ENCODE data around the gene SUMO3.

The SUMO3 gene

DNA sequence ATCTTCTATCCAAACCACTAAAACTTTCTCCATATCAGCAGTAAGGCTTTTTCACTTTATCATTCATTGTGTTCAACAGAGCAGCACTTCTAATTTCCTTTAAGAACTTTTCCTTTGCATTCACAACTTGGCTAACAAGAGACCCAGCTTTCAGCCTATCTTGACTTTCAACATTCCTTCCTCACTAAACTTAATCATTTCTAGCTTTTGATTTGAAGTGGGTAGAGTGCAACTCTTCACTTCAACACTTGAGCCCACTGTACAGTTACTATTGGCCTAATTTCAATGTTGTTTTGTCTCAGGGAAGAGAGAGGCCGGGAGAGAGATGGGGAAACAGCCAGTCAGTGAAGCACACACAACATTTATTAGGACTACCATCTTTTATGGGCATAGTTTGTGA lies 18.2 kb downstream of the SUMO3 start:
- no peak for DNase-seq (ENCODE audit: low read depth in 1 of 2, low spot score in 1 of 2)
- TF ChIP-seq GABPA (IDR thresholded peaks at IDR 0.05; ENCODE audit: low read depth): no peak
- TF ChIP-seq, protein P1, sequence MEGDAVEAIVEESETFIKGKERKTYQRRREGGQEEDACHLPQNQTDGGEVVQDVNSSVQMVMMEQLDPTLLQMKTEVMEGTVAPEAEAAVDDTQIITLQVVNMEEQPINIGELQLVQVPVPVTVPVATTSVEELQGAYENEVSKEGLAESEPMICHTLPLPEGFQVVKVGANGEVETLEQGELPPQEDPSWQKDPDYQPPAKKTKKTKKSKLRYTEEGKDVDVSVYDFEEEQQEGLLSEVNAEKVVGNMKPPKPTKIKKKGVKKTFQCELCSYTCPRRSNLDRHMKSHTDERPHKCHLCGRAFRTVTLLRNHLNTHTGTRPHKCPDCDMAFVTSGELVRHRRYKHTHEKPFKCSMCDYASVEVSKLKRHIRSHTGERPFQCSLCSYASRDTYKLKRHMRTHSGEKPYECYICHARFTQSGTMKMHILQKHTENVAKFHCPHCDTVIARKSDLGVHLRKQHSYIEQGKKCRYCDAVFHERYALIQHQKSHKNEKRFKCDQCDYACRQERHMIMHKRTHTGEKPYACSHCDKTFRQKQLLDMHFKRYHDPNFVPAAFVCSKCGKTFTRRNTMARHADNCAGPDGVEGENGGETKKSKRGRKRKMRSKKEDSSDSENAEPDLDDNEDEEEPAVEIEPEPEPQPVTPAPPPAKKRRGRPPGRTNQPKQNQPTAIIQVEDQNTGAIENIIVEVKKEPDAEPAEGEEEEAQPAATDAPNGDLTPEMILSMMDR (IDR thresholded peaks at IDR 0.05; ENCODE audit: insufficient read depth, low read length): no peak
- no peak for TF ChIP-seq SPI1 (IDR thresholded peaks at IDR 0.05; ENCODE audit: borderline replicate concordance, low read depth)
- no peak for TF ChIP-seq POLR2AphosphoS5 (IDR thresholded peaks at IDR 0.05; ENCODE audit: low read depth)
- TF ChIP-seq, protein P2, sequence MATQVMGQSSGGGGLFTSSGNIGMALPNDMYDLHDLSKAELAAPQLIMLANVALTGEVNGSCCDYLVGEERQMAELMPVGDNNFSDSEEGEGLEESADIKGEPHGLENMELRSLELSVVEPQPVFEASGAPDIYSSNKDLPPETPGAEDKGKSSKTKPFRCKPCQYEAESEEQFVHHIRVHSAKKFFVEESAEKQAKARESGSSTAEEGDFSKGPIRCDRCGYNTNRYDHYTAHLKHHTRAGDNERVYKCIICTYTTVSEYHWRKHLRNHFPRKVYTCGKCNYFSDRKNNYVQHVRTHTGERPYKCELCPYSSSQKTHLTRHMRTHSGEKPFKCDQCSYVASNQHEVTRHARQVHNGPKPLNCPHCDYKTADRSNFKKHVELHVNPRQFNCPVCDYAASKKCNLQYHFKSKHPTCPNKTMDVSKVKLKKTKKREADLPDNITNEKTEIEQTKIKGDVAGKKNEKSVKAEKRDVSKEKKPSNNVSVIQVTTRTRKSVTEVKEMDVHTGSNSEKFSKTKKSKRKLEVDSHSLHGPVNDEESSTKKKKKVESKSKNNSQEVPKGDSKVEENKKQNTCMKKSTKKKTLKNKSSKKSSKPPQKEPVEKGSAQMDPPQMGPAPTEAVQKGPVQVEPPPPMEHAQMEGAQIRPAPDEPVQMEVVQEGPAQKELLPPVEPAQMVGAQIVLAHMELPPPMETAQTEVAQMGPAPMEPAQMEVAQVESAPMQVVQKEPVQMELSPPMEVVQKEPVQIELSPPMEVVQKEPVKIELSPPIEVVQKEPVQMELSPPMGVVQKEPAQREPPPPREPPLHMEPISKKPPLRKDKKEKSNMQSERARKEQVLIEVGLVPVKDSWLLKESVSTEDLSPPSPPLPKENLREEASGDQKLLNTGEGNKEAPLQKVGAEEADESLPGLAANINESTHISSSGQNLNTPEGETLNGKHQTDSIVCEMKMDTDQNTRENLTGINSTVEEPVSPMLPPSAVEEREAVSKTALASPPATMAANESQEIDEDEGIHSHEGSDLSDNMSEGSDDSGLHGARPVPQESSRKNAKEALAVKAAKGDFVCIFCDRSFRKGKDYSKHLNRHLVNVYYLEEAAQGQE (IDR thresholded peaks at IDR 0.05; ENCODE audit: insufficient replicate concordance, low read depth): no peak
- Histone ChIP-seq H3K4me3 (replicated peaks; ENCODE audit: insufficient read depth, low read length) (no peak overlapping the region), H3K27ac (replicated peaks) (no peak overlapping the region), H3K27me3 (ENCODE audit: insufficient read depth, poor library complexity, severe bottlenecking) (no peaks in the 10 kb centered on the region)

DNA sequence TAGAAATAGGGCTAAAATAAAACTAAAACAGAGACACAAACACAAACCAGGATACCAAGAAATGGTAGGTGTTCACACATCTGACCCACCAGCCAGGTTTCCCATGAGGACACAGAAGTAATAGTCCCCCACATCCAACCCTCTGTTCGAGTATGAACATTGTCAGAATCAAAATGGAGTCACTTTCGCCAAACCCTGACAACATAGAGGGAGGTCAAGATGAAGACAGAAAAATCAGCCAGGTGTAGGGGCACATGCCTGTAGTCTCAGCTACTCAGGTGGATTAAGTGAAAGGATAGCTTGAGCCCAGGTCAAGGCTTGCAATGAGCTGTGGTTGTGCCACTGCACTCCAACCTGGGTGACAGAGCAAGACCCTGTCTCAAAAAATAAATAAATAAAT lies 20.1 kb downstream of the SUMO3 start:
- no peaks in the 10 kb centered on the region for H3K27me3 ChIP-seq (ENCODE audit: insufficient read depth, poor library complexity, severe bottlenecking)
- H3K4me3 ChIP-seq (replicated peaks; ENCODE audit: insufficient read depth, low read length): no peak overlapping the region
- DNase-seq (ENCODE audit: low read depth in 1 of 2, low spot score in 1 of 2): no peak
- no peak overlapping the region for H3K27ac ChIP-seq (replicated peaks)
- TF ChIP-seq, protein P1 (IDR thresholded peaks at IDR 0.05; ENCODE audit: insufficient read depth, low read length): no peak
- TF ChIP-seq GABPA (IDR thresholded peaks at IDR 0.05; ENCODE audit: low read depth) (no peak), SPI1 (IDR thresholded peaks at IDR 0.05; ENCODE audit: borderline replicate concordance, low read depth) (no peak), POLR2AphosphoS5 (IDR thresholded peaks at IDR 0.05; ENCODE audit: low read depth) (no peak)
- TF ChIP-seq, protein P2 (IDR thresholded peaks at IDR 0.05; ENCODE audit: insufficient replicate concordance, low read depth): no peak

DNA sequence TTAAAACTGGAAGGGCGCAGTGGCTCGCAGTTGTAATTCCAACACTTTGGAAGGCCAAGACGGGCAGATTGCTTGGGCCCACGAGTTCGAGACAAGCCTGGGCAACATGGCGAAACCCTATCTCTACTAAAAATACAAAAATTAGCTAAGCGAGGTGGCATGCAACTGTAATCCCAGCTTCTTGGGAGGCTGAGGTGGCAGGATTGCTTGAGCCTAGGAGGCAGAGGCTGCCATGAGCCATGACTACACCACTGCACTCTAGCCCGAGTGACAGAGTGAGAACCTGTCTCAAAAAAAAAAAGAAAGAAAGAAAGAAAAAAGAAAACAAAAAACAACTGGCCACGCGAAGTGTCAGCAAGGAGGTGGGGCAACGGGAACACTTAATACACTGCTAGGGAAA lies 22.5 kb downstream of the SUMO3 start:
- no peak overlapping the region for H3K27ac ChIP-seq (replicated peaks)
- no peak for TF ChIP-seq POLR2AphosphoS5 (IDR thresholded peaks at IDR 0.05; ENCODE audit: low read depth)
- TF ChIP-seq SPI1 (IDR thresholded peaks at IDR 0.05; ENCODE audit: borderline replicate concordance, low read depth): no peak
- TF ChIP-seq, protein P2 (IDR thresholded peaks at IDR 0.05; ENCODE audit: insufficient replicate concordance, low read depth): no peak
- TF ChIP-seq GABPA (IDR thresholded peaks at IDR 0.05; ENCODE audit: low read depth): no peak
- H3K4me3 ChIP-seq (replicated peaks; ENCODE audit: insufficient read depth, low read length): no peak overlapping the region
- H3K27me3 ChIP-seq (ENCODE audit: insufficient read depth, poor library complexity, severe bottlenecking): no peaks in the 10 kb centered on the region
- no peak for DNase-seq (ENCODE audit: low read depth in 1 of 2, low spot score in 1 of 2)

Data from HL-60 (cell line).